HG02571 (cell line): ENCODE results near the gene DMRTB1.

Experiments used
- ATAC-seq: cut with Tn5 transposase; IDR thresholded peaks from one replicate; pipeline ENCODE4 v1.9.1; 2021; ENCODE audit warnings: mild to moderate bottlenecking, moderate library complexity; ENCODE audit not compliant: unreplicated experiment

DMRTB1 gene

DNA sequence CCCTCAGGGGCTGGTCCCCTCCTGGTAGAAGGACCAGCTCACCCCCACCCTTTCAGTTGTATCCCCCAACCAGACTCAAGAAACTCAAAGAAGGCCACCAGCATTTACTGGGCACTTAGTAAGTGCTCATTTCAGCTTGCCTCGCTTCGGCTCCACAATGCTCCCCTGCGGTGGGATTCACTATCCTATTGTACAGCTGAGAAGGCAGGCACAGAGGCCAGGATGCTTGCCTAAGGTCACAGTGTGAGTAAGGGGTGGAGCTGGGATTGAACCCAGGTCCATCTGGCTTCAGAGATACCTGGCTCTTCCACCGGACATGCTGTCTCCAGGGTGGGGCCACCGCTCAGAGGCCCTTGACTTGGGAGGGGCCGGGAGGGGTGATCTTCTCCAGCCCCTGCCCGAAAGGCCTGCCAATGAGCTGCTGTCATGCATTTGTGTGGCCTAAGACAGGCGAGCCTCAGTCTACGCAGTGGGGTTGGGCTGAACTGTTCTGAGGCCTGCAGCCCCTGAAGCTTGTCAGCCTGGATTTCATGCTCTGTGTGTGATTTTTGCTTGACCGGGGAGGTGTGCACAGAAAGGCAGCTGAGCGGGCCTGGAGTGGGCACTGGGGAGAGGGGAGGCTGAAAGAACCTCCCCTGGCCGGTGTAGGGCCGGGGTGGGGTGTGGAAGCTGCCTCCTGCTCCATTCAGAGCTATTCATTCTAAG is 48.1 kb downstream of the DMRTB1 start:
- ATAC-seq = no peak

DNA sequence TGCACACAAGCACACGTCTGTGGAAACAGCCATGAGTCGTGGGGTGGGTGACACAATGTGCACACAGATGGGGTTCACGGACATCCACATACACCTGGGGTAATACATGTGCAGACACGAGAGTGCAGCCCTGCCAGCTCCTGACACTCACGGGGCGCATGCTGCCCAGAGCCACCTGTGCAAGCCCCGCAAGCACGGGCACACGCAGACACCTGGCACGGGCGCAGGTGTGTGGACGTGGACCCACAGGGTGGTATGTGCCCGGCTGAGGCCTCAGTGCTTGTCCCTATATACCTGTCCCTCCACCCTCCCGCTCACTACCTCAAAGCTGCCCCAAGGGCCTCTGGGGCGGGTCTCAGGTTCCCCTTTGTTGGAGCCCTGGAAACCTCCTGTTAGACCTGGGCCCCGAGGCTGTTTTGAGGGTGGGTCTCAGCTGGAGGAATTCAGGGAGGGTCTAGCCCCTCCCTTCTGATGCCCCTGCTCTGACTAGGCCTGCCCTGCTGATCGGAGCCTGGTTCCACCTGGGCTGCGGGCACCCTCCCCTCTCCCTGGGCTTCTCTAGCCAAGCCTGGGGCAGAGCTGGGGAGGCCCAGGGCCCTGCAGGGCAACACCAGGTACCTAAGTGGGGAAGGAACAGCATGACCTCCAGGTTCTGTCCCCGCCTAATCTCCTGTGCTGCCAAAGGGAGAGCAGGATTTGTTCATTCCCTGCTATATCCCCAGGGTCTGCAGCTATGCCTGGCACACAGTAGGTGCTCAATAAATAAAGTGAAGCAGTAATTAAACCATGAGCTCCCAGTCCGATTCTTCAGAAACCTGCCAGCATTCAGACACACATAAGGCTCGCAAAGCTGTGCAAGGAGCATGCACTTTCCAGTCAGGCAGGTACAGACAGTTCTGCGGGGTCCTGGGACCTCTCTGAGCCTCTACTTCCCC is 49.1 kb downstream of the DMRTB1 start:
- ATAC-seq = no peak

DNA sequence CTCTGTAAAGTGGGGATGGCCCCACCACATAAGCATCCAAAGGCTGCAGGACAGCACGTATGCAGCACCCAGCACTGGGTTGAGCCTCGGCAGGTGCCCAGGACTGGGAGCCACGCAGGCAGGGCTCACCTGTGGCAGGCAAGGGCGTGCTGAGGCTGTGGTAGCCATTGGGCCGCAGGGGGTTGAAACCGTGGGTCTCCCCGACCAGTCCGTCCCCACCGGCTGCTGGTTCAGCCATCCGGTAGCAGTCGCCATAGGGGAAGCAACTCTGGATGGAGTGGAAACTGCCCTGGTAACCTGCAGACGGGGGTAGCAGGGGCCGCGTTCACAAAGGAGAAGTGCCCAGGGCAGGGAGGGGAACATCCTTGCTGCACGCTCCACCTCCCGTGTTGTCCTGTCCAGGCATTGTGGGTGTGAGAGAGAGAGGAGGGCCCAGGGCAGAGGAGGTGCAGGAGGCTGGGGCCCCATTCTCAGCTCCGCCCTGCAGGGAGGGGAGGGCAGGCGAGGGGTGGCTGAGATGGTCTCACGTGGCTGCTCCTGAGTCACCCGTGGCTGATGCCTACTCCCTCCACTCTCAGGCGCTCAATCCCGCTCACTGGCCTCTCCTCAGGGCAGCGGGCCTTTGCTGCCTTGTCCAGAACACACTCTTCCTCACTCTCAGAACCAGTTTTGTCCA is 49.9 kb downstream of the DMRTB1 start:
- no peak for ATAC-seq

DNA sequence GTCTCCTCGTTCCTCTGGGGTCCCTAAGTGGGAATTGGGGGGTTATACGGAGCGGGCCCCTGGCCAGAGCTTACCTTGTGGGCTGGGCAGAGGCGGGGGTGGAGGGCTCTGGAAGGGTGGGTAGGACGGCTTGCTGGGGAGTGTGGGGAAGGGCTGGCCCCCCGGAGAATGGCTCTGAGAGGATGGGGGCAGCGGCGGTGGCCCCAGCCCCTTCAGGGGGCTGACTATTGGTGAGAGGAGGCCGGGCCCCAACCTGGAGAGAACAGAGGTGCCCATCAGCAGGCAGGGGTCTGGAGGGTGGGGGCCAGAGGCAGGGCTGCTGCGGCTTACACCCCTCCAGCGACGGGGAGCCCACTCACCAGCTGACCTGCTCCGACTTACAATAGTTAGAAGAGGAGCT is 50.6 kb downstream of the DMRTB1 start:
- ATAC-seq = no peak

DNA sequence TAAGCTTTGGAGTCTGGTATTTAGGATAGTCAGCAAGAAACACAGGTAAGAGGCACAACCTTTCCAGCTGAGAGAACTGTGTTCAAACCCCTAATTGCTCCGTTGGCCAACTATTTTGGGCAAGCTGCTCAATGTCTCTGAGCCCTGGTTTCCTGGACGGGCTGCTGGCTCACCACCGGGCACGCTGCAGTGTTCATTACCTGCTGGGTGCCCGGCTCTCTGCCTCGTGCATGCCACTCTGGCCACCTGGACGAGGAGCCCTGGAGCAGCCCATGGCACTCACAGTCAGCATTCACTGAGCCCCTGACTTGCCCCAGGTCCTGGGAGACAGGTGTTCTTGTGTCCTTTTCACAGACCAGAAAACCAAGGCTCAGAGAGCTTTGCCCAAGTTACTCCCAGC is 51.0 kb downstream of the DMRTB1 start:
- no peak for ATAC-seq

DNA sequence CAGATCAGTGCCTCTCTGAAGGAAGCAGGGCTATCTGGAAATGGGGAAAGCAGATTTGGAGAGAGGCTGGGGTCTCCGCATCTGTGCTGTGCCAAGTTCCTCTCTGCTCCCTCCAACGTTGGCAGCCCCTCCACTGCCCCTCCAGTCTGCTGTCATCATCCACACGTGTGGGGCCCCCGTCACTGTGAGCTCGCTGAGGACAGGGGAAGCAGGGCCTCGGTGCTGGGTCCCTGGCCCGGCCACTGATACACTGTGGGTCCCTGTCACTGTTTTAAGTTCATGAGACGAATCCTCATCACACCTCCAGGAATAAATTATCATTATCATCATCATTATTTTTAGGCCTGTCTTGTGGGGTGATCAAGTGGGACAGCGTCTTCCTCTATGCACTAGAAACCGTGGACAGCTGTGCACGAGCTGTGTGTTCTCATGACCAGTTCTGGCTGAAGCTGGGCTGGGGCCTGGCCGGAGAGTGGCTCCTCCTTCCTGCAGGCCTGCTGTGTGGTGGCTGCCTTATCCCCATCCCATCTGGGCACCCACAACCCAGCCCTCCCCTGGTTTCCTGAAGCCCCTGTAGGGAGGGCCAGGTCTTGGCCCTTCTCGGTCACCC is 52.2 kb downstream of the DMRTB1 start:
- ATAC-seq = no peak

DNA sequence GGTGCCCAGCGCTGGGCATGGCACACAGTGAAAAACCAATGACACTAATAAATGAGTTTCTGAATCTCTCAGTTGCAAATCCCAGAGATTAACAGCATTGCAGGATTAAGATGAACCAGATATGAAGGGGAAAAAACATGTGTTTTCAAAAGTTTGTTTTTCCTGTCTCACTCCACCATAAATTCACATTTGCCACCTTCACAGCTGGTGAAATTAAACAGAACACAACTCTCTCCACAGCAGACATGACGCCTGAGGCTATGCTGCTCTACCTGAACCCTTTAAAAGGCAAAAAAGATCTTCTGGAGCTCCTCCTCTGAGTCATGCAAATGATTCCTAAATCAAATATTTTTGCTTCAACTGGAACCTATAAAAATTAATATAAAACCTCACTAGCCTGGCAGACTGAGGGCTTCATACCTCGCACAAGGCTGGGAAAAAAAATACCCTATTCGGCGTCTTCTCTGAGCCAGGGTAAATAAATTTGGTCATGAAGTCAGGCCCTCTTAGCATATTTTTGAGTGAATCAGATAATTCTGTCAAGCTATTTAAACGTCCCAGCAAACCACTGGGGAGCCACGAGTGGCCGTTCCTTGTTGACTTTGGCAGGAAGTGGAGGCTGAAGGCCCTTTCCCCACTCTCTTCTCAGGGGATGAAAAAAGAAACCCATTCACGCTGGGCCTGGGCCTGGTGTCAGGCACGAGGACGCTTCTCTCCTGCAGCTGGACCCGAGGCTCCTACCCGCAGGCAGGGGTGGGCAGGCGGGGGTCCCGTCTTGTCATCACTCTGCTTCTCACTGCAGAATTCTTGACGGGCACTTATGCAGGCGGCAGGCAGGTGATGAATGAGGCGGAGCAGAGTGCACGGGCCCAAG is 53.0 kb downstream of the DMRTB1 start:
- ATAC-seq = no peak

DNA sequence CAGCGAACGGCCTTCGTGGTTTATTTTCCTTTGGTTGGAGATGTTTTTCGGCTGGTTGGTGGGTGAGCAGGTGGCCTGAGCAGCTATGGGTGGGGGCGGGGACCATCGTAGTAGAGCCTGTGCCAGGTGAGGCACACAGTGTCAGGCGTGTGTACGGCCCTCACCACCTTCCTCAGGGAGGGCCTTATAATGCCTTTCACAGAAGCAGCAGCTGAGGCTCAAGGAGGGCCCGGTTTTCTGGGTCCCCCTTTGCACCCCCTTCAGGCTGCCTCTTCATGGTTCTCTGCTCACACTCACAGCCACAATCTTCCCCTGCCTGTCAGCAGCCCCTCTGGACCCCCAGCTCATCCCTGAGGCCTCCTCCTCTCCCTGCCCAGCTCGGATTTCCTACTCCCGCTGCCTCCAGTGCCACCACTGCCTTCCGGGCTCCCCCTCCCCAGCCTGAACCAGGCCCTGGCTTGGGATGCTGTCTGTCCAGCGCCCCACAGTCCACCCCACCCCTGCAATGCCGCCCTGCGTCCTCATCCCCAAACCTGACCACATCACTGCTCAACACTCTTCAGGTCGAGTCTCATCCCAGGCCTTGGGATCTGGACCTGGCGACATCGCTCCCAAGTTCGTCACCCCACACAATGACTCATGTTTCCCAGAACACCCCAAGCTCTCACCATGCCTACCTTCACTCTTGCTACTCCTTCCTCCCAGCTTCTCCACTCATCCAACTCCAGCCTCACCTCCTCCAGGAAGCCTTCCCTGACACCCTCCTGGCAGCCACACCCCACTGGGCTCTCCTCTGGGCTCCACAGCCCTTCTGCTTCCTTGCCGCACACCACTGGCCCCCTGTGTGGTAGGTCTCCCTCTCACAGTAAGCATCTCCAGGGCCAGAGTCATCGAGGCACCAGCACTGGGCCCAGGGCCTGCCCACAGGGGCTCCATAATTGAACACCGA is 53.9 kb downstream of the DMRTB1 start:
- ATAC-seq = no peak

DNA sequence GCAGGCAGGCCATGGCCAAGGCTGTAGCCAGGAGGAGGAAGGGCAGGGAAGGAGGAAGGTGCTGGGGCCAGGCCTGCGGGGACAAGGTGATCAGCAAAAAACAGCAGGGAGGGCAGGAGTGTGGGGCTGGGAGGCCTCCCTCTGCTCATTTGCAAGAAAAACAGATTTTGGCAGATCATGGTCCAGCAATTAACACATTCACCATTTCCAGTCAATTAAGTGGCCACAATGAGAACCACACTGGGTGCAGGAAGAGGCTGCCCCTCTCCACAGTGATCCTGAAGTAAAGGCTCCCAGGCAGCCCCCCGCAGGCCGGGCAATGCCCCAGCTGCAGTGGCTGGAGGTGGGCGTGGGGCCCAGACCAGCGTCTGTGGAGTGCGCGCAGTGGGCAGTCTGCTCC is 54.6 kb downstream of the DMRTB1 start:
- no peak for ATAC-seq

DNA sequence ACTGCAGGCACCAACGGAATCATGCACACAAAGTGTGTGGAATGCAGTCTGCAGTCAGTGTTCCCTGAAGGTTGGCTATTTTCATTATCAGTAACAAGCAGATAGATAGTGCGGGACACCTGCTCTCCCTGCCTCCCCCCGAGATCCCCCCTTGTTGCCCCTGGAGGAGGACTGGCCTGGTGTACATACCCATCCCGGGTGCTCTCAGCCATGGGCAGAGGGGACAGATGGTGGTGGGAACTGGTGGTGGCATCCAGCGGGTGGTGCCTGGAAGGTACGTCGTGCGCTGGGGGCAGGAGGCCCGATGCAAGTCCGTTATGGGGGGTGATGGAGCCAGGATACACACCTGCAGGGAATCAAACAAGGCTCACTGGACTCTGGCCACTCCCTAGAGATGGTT is 55.2 kb downstream of the DMRTB1 start:
- ATAC-seq = no peak

DNA sequence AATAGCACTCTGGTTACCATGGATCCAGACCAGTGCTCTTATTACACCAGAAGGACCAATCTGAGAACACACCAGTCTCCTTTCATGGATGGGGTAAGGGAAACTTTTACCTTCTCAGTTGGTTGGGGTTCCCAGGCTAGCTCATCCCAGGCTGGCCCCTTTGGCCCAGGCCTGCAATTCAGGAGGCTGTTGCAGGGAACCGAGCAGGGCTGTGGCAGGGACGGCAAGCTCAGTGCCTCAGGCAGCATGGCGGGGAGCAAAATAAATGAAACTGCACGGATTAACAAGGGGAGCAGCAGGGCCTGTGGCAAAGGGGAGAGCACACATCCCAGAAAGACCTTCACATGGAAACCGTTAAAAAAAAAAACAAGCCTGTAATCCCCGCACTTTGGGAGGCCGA is 57.0 kb downstream of the DMRTB1 start:
- ATAC-seq = no peak
